ENCODE data around the gene CCT7.

Gene CCT7

GRCh38 chr2:73292316-73292905 lies 58.3 kb downstream of the CCT7 start:
- no peak for TF ChIP-seq CTCF (IDR thresholded peaks at IDR 0.05; ENCODE audit: insufficient read depth, missing control alignments)
- DNase-seq (ENCODE audit: insufficient read length, low spot score) (no peak), FAIRE-seq (no peak)

- TF ChIP-seq CTCF (IDR thresholded peaks at IDR 0.05; ENCODE audit: insufficient read depth, missing control alignments) = no peak
- DNase-seq (ENCODE audit: insufficient read length, low spot score) = no peak
- no peak for FAIRE-seq
These were observed 58.9 kb downstream of the CCT7 start for GRCh38 chr2:73292906-73293533.

- DNase-seq (ENCODE audit: insufficient read length, low spot score) = peak; percentile 95
- TF ChIP-seq CTCF (IDR thresholded peaks at IDR 0.05; ENCODE audit: insufficient read depth, missing control alignments) = no peak
- no peak for FAIRE-seq
These were observed 59.5 kb downstream of the CCT7 start, which contains the start of gene EGR4 for GRCh38 chr2:73293534-73294171. Gene EGR4 (minus strand): TSS chr2:73293548. CDS start chr2:73293317, 231 bp downstream.

- no peak for DNase-seq (ENCODE audit: insufficient read length, low spot score)
- FAIRE-seq = no peak
- TF ChIP-seq CTCF (IDR thresholded peaks at IDR 0.05; ENCODE audit: insufficient read depth, missing control alignments) = no peak
These were observed 60.1 kb downstream of the CCT7 start for GRCh38 chr2:73294239-73294638.

- TF ChIP-seq CTCF (IDR thresholded peaks at IDR 0.05; ENCODE audit: insufficient read depth, missing control alignments) = no peak
- no peak for FAIRE-seq
These were observed 61.8 kb downstream of the CCT7 start for GRCh38 chr2:73295751-73296400.

GRCh38 chr2:73297151-73297559 lies 63.0 kb downstream of the CCT7 start:
- FAIRE-seq (no peak), DNase-seq (ENCODE audit: insufficient read length, low spot score) (no peak)
- no peak for TF ChIP-seq CTCF (IDR thresholded peaks at IDR 0.05; ENCODE audit: insufficient read depth, missing control alignments)

More at GRCh38 chr2:73295751-73296400, 61.8 kb downstream of the CCT7 start:
- no peak for DNase-seq (ENCODE audit: insufficient read length, low spot score)

Measured in D721Med (cell line).